GM21390 (cell line): ENCODE measurements around the gene LRPAP1.
"Not testable (repeated sequence)": the region's sequence is repeated elsewhere in the genome, so short reads cannot be mapped to it uniquely, and the experiment has no call there.

ENCODE experiments used
- ATAC-seq: cut with Tn5 transposase; IDR thresholded peaks from one replicate; pipeline ENCODE4 v1.9.1; 2021; ENCODE audit not compliant: unreplicated experiment

Gene LRPAP1

DNA sequence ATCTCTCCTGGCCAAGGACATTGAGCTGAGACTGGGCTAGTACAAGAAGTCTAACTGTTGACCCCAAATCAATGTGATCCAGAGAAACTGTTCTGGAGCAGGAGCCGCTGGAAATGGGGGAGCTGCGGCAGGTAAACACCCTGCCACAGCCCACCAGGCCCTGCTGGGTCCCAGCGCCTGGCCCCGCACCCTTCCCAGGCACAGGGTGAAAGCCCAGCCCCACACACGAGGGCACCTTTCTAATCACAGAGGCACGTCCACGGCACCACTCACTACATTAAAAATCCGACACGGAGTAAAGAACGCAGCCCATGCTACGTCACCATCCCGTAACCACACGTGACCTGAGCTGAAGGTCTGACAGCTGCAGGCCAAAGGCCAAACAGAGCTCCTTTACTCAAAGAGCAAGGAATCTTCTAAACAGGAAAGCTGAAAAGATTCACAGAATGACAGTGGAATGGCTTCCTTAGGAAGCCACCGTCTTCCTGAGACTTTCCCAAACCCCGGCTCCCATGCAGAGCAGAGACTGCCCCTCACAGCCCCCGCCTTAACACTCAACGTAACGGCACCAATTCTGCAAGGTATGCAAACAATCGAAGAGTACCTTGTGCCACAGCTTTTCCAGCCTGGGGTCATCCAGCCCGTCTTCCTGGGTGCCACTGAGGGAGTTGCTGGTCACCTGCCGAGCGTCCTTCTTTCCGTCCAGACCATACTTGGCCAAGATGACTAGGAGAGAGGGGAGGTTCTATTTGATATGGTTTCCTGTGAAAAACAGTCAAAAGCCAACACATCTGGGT is 12.6 kb downstream of the LRPAP1 start:
- no peak for ATAC-seq

DNA sequence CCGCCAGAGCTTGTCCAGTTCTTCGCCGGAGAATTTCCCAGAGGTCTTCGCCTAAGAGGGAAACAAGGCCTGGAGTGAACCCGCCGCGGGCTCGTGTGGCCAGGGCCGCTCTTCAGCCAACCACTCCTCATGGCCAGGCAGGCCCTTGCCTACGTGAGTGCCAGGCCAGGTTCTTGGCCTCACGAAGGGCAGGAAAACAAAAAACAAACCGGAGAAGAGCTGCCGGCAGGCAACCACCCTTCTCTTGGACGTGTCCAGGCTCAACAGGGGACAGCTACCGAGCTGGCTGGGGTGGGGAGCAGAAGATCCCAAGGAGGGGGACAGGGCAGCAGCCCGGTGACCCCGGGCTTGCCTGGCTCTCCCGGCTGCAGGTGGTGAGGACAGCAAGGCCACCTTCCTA is 13.3 kb downstream of the LRPAP1 start:
- no peak for ATAC-seq

DNA sequence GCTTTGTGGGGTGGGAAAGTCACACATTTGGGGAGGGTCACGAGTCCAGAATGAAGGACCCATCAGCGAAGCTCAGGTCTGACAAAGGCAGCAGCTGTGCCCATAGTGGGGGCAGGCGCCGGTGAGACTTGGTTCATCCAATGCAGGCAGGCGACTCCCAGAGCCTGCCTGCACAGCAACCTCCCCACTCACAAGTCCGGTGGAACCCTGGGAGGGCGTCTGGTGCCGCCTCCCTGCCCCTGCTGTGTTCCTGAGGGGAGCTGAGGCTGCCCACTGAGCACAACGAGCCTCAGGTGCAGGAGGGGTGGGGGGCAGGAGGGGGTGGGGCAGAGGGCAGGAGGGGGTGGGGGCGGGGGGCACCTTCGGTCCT is 13.7 kb downstream of the LRPAP1 start:
- ATAC-seq: no peak

DNA sequence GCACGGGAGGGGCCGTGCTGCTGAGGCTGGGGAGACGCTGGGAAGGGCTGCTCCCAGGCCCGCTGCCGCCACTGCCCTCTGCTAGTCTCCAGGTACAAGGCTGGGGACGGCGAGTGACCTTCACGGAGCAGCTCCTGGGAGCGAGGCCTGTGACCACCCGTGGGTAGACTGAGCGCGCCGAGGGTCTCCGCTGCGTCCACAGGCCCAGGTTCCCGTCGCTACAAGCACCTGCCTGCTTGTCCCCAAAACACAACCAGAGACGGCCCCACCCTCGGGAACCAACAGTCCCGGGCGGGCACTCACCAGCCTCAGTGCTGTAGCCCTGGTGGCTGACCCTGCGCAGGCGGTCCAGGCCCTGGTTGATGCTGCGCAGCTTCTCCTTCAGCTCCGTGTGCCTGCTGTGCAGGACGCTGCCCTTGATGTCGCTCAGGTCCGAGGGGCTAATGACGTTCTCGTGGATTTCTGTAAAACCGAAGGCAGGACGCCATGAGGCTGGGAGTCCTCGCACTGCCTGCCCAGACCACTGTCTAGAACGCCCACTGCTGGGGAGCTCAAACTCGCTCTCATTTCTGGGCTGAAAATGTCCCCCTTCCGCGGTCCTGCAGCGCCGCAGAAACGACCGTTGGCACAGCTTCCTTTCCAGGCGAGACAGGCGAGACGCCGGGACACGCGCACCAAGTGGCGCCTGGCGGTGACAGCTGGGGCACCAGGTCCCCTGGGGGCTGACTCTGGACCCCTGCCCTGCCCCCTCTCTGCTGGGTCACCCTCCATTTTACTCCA is 14.3 kb downstream of the LRPAP1 start:
- no peak for ATAC-seq

DNA sequence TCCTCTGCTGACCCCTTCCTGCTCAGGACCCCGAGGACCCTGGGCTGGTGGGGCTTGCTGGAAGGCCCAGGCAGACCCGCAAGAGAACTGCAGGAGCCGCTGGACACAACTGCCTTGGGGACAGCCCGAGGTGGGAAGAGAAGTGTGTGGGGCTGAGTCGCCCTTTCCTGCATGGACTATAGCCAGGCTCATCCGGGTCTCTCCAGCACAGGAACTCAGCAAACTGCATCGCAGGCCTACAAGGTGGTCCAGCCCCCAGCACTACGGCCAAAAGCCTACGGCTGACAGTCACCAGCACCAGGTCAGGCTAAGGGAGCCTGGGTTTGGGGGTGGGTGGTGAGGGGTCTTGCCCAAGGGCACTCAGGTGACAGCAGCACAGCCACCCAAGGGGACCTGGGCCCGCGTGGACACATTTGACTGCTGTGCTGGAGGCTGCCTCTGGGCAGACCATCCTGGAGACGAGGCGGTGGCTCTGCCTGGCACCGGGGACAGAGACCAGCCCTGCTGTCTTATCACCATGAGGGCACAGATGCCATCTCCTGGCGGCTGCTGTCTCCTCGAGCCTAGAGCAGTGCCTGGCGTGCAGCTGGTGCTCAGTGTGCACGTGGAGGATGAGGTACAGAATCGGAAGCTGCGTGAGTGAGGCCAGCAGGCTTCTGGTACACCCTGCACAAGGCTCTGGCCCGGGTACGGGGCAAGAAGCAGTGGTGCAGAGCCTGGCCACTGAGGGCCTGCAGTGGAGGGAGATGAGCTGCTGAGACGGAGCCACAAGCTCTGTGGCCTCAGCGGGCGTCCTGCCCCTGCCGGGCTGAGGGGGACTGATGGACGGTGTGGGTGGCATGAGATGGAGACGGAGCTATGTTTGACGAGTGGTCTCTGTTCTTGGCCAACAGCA is 15.1 kb downstream of the LRPAP1 start:
- no peak for ATAC-seq

DNA sequence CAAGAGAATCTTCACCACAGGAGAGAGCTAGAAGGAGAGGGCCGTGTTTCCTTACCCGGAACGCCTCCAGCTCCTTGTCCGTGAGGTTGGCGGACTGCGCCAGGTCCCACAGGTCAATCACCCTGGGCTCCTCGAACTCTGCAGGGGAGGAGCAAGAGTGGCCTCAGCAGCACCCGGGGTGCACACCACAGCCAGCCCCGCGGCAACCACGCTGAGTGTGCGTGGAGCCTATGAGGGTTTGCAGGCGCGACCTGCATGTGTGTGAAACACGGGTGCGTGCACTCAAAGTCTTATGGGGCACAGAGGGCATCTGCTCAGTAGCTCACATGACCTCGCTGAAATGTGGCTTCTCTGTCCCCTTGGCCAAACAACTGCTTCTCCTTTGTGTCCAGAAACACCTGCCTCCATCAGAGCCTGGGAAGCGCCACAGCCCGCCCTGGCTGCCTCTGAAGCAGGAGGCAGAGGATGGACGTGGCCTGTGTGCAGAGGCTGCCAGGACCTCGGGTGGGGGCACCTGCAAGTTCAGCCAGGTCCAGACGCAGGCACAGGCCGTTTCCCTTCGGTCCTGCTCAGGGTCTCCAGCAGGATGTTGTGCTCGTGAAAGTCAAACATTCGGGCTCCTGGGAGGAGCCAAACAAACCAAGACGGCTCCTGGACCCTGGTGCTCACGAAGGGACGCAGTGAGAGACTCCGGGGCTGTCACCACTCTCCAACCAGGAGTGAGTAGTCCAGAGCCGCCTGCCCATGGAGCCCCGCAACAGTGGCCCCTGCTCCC is 16.0 kb downstream of the LRPAP1 start:
- no peak for ATAC-seq

DNA sequence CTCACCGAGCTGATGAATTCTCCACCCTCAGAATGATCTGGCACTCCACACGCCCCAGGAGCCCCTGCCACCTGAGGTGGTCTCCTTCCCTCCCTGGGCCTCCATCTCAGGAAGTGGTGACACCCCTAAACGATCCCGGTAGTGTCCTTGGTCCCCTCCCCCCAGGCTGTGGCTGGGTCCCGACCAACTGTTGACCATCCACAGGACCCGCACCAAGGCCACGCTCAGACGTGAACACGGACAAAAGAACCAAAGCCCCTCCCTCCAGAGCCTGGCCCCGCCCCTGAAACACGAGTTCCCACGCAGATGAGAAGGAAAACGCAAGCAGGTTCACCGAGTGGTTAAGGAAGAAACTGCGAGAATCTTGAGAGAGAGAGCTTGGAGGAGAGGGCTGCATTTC is 16.6 kb downstream of the LRPAP1 start:
- ATAC-seq: no peak

DNA sequence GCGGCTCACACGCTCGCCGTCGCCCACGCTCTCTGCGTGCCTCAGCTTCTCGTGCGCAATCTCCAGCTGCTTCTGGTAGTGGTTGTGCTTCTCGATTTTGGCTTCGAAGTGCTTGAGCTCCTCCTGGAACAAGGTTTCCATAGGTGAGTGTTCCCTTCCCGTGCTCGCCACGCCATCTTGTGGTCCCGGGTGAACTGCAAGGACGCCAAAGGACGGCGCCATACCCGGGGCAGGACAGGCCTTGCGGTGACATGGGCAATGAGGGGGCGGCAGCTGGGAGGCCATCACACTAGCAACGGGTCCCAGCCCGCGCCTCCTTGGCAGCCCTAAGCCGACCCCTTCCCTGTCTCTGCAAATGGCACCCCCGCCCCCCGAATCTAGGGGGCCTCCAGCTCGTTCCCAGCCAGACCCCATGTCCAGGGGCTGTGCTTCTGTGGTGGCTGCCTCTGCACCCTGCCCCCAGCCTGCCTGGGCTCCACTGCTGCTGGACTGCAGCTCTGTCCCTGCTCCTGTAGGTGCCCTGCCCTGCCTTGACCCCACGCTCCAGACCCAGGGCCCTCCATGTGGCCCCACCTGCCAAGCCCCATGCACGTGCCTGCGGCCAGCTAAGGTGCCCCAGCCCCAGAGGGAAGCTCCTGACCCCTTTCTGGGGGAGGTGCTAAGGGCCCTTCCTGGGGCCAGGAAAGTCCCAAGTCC is 17.3 kb downstream of the LRPAP1 start:
- no peak for ATAC-seq

DNA sequence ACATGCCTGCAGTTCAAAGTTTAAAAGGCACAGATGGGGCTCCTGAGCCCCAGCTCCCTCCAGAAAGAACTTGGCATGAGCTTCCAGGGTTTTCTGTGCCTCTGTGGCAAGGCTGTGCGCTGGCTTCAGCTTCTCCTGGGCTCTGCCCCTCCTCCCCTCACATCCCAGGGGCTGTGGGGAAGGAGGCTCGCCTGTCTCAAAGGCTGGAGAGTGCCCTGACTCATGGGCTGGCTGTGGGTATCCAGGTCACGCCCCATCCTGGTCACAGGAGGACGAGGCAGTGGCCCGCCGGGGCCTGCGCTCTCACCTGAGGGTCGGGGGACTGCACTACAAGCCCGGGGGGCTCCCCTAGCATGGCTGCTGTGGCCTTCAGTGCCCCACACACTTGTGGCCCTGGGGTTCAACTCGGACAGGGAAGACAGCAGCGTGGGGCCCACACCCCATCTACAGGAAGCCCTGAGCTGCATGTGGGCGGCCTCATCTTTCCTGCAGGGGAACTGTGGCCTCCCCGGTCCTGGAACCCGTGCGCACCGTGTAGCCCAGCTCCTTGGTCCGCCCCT is 17.9 kb downstream of the LRPAP1 start:
- ATAC-seq: no peak

DNA sequence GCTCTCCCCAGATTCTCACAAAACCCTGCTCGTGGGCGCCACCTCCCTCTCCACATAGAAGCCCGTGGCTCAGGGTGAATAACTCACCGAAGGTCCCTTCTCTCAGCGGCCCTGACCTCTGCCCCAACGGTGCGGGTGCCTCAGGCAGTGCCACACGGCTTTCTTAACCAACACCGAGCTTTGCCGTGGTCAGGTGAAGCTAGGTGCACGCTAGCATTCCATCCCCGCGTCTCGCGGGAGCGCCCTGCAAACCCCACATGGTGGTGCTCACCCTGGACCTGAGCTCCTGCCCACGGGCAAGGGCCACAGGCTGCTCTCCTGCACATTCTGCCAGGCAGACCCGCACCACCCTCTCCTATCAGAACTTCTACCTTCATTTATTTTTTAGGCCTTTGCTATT is 18.4 kb downstream of the LRPAP1 start:
- ATAC-seq: no peak

DNA sequence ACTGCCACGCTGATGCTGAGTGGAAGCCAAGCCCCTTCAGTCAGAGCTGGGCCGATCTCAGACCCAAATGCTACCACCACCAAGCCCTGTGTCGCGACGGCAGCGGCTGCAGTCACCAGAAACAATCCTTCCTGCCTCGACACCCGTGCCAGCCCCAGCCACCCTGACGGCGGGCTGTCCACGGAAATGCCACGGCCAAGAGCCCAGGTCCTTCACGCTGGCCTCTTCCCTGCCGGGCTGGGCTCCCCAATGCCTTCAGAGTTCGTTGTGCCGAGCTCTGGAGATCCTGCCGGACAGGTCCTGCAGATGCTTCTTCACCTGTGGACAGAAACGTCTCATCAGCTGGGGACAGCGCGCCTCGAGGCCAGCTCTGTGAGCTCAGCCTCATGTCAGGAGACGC is 19.5 kb downstream of the LRPAP1 start:
- ATAC-seq: no peak

DNA sequence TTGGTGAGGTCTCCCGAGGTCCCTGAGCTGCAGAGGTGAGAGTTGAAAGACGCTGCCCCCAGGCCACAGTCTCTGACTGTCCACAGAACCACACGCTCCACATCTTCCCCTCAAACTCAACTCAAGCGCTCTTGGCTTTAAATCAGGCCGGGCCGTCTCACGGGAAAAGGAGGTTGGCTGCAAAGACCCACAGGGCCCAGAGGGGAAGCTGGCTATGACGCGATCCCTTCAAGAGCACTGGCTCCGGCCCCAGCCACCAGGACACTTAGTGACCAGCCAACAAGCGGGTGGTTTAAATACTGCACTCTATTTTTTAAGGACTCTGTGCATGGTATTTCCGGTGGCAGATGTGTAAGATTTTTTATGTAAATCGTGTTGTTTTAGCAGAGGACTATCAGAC is 19.9 kb downstream of the LRPAP1 start:
- ATAC-seq: no peak

DNA sequence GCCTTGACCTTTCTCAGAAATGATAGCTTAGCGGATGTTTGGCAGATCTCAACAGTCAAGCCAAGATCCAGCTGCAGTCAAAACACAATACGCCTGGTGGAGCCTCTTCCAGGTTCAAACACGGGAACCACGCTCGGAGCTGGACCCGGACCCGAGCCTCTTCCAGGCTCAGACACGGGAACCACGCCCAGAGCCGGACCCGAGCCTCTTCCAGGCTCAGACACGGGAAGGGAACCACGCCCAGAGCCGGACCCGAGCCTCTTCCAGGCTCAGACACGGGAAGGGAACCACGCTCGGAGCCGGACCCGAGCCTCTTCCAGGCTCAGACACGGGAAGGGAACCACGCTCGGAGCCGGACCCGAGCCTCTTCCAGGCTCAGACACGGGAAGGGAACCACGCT is 20.6 kb downstream of the LRPAP1 start:
- not testable (repeated sequence) for ATAC-seq

DNA sequence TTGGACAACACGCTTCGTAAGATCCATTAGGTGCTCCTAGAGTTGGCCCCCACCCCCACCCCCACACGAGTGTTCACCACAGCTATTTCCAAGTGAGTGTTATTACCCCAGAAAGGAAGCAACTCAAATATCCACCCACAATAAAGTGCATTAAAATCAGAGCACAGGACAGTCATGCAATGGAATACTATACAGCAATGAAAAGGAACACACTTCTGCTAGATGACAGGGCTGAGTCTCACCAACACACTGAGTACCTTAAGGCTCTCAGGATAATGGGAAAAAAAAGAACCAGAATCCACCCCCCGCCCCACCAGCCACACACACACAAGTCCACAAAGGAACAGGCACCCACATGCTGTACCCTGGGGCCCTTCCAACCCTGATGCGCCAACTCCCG is 21.0 kb downstream of the LRPAP1 start:
- no peak for ATAC-seq

DNA sequence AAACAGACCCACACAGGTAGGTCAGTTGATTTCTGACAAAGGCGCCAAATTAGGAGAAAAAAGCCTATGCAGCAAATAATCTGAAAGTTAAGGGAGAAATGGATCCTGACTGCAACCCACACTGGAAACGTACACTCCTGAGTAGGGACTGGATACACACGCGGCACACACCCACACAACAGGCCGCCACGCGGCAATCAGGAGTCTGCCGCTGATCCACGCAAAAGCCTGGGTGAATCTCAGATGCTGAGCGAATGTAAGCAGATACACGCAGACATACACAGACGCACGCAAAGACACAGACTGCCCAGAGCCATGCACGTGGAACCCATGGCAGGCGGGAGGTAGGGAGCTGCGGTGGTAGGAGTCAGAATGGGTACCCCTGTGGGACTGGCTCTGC is 21.7 kb downstream of the LRPAP1 start:
- no peak for ATAC-seq

DNA sequence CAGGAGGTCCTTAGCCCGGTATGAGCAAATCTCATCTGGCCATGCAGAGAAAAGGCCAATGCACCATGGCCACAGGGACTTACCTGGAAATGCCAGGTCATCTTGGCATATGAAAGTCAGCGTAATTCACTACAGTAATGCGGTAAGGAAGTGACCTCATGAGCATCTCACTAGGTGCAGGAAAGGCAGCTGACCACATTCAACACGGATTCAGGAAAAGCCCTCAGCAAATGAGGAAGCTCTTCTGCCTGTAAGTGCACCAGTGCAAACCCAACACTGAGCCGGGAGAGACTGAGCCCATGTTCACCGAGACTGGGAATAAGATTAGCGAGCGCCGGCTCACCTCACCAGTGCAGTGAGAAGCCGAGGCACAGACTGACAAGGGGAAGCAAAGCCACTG is 23.7 kb downstream of the LRPAP1 start:
- ATAC-seq: no peak

DNA sequence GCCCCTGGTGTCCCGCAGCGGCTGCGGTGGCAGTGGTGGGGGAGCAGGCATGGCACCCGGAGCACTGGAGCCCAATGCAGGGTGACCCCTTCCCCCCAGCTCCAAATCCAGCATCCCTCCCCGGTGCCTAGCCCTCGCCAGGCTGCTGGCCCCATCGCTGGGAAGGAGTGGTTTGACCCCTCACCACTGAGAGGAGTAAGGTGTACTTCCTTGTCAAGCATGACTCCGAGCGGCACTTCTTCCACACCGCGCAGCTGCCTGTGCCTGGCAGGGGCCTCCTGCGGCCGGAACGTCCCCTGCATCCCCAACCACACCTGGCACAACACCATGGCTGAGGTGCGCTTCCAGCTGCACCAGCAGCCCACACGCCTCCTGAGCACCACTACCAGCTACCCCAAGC is 27.0 kb downstream of the LRPAP1 start:
- no peak for ATAC-seq

DNA sequence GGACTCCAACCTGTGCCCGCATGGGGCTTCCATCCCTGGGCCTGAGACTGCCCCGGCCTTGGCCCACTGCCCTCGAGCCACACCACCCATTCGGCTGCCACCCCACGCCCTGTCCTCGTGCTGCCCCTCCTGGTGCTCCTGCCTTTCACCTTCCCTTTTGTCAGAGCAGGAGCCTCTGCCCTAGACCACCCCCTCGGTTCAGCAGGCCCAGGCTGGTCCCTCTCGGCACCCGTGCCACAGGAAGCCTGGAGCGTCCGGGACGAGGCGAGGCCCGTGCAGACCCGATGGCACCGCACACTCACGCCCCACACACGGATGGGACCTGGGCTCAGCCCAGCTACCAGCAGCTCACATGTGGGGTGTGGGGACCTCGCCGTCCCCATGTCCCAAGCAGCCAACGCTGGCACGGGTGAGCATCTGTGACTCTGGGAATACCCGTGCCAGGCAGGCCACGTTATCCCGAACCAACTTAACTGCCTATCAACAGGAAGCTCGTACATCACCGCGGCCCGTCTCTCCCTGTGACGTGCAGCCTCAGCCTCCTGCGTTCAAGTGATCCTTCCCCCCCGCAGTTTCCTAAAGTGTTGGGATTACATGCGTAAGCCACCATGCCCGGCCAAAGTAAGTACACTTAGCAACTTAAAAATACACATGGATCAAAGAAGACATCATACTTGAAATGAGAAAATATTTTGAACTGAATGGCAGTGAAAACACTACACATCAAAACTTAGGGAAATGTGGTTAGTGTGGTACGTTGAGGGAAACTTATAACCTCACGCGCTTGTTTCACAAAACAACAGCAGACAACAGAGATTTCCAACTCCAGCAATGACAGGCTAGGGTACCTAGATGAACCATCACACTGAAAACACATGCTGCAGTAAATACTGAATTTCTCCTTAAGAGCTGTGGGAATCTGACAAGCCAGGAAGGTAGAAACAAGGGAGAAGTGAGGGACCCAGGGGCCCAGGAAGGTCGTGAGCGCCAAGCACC is 29.0 kb downstream of the LRPAP1 start:
- ATAC-seq: no peak
